Stimulated activated CD4-positive, alpha-beta T cell treated with anti-CD3 and anti-CD28 coated beads, Interleukin-15, amount 100 ng/mL, for 48 hours (primary cell): ENCODE results near the gene LRP1B.
"Not testable (repeated sequence)": the region's sequence is repeated elsewhere in the genome, so short reads cannot be mapped to it uniquely, and the experiment has no call there.

Experiments
- DNase-seq, 2 donors: peaks; one replicate each; pipeline ENCODE4 v3.0.0-alpha.2; 2020; ENCODE audit warnings: low read depth in 2 of 2

LRP1B gene

GRCh38 chr2:140551287-140551686 lies 1579.5 kb downstream of the LRP1B start:
- DNase-seq, result no peak

- DNase-seq, result no peak
These were observed 1580.0 kb downstream of the LRP1B start for GRCh38 chr2:140550821-140551220.

GRCh38 chr2:140544769-140545168 lies 1586.0 kb downstream of the LRP1B start:
- not testable (repeated sequence) for DNase-seq

- DNase-seq, result no peak
These were observed 1588.2 kb downstream of the LRP1B start for GRCh38 chr2:140542627-140543026.

GRCh38 chr2:140539242-140539875 lies 1591.5 kb downstream of the LRP1B start:
- no peak for DNase-seq

GRCh38 chr2:140529706-140530105 lies 1601.1 kb downstream of the LRP1B start:
- DNase-seq, result no peak

- no peak for DNase-seq
These were observed 1601.8 kb downstream of the LRP1B start for GRCh38 chr2:140528982-140529381.

- no peak for DNase-seq
These were observed 1604.2 kb downstream of the LRP1B start for GRCh38 chr2:140526575-140526974.

- no peak for DNase-seq
These were observed 1618.7 kb downstream of the LRP1B start for GRCh38 chr2:140512106-140512505.

GRCh38 chr2:140509765-140510164 lies 1621.1 kb downstream of the LRP1B start:
- no peak for DNase-seq

GRCh38 chr2:140508756-140509155 lies 1622.1 kb downstream of the LRP1B start:
- DNase-seq, result no peak

- no peak for DNase-seq
These were observed 1624.2 kb downstream of the LRP1B start for GRCh38 chr2:140506606-140507005.

- DNase-seq, result no peak
These were observed 1626.2 kb downstream of the LRP1B start for GRCh38 chr2:140504601-140505000.

GRCh38 chr2:140502951-140503630 lies 1627.7 kb downstream of the LRP1B start:
- DNase-seq, result no peak

- DNase-seq, result no peak
These were observed 1632.5 kb downstream of the LRP1B start for GRCh38 chr2:140498360-140498759.

GRCh38 chr2:140496714-140497113 lies 1634.1 kb downstream of the LRP1B start:
- no peak for DNase-seq

GRCh38 chr2:140491876-140492275 lies 1638.9 kb downstream of the LRP1B start:
- DNase-seq, result no peak

GRCh38 chr2:140489193-140489592 lies 1641.6 kb downstream of the LRP1B start:
- DNase-seq, result no peak

- no peak for DNase-seq
These were observed 1649.7 kb downstream of the LRP1B start for GRCh38 chr2:140481136-140481535.

GRCh38 chr2:140473851-140474250 lies 1657.0 kb downstream of the LRP1B start:
- DNase-seq, result no peak

GRCh38 chr2:140472676-140473075 lies 1658.1 kb downstream of the LRP1B start:
- DNase-seq, result no peak

GRCh38 chr2:140465301-140465700 lies 1665.5 kb downstream of the LRP1B start:
- DNase-seq, result no peak

- no peak for DNase-seq
These were observed 1667.8 kb downstream of the LRP1B start for GRCh38 chr2:140462990-140463389.

GRCh38 chr2:140457483-140457882 lies 1673.3 kb downstream of the LRP1B start:
- no peak for DNase-seq
